NCI-H187 treated with DMSO at 0.1 percent for 48 hours (cell line): ENCODE data around the gene MLX.
A peak's percentile ranks its signal among the peaks of the same experiment; 100 is the strongest.
"Not testable (repeated sequence)": the region's sequence is repeated elsewhere in the genome, so short reads cannot be mapped to it uniquely, and the experiment has no call there.

ENCODE experiments used
- DNase-seq: peaks from one replicate; lab custom pipeline; 2025; lab: John Stamatoyannopoulos, UW

Gene MLX

DNA sequence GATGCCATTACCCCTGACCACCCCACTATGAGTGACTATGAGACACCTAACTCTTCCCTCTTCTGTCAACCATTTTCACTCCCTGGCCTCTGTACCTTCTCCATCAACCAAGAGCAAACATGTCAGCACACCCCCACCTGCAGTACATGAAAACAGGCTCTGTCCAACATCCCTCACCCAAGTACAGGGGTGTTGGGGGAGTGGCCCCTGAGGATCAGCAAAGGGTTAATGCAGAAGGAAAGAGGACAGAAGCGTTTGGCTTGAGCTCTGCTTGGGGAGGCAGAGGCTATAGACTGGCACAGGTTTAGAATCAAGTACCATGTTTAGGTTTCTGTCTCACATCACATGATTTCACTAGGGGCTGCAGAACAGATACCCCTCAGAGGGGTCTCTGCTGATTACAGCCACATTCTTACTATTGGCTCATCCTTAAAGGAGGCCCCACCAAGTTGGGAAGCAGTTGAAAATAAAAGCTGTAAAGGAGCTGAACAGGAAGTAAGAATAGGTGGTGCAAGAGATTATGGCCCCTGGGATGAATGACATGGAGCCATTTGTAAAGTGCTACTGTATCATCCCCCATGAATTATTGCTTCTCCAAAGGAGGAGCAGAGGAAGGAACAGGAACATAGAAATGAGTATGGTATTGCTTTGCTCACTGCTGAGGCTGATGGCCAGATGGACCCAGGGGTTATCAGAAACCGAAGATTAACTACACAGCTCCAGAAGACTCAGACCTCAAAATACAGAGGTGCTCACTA is 13.1 kb downstream of the MLX start:
- DNase-seq, result no peak

DNA sequence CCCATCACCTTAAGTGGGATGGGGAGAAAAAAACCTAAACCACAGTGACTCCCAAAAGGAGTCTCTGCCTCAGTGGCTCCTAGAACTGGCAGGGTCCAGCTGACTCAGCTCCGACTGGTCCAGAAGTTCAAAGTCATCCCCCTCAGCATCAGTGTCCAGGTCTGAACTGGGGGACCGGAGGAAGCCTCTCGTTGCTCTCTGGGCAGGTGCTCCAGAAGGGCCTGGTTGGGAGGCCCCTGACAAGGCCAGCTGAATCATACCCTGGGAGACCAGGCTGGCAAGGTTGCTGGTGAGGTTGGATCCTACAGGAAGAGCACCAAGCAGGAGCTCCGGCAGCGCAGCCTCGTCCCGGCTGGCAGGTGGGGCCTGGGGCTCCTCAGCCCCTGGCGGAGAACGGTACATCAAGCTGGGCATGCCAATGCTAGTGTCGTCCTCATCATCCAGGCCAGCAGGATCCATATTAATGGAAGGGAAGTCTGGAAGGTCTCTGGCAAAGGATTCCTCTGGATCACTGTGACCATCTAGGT is 14.9 kb downstream of the MLX start:
- DNase-seq, result no peak

DNA sequence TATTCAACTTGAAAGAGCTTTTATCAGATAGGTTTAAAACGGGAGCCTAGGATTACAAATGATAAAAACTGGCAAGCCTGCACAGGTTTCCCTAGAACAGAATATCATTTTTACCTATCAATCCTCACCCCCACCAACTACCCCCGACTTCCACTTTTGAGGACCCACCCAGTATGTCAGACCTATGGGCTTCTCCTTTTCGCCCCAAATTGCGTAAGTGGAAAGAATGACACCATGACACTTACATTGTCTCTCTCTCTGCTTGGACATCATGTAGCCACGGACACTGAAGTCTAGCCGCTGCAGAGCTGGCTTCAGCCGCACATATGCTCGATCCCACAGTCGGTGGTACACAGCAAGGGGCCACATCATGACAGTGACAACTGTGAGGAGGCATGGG is 18.0 kb downstream of the MLX start:
- DNase-seq, result no peak

DNA sequence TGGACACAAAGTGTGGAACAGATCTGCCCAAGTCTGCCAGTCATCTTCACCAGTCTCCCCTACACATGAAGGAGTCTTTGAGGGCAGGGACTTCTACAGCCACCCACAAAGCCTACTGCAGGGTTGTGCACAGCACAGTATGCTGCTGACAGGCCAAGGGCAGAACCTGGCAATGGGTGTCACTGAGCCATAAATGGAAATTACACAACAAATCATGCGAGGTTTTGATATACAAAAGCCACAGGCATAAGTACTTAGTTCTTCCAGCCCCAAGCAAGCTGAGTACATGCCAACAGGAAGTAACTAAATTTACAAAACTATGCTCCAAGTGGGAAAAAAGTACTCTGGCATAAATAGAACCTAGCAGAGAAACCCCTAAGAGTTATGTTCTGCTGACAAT is 18.5 kb downstream of the MLX start:
- no peak for DNase-seq

DNA sequence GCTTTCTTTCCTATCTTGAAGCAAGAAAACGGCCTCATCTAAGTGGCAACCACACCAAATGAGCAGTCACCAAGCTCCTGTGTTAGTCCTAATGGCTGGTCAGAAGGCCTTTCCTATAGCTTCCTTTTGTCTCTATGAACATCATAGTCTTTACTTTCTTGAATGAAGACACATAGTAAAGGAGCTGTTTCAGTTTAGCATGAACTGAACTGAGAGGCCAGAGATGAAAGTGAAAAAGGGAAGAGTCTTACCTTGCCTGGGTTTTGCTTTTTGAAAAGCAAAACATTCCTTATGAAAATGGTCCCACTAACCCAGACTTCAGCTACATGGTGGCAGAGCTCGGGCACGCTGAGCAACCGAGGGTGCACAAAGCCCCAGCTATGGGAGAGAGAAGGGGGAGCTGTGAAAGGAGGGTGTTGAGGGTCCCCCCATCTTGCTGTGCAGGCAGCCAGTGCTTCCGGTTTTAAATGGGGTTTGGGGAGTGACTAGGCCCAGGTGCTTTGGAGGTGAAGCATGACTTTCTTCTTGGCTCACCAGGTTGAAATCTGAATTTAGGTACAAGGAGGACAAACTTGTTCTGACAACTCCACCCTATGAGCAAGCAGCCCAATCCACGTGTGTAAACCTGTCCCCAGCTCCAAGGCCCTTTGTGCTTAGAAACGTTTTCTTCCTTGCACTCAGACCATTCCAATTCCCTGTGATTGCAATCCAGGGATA is 19.8 kb downstream of the MLX start:
- DNase-seq, result no peak

DNA sequence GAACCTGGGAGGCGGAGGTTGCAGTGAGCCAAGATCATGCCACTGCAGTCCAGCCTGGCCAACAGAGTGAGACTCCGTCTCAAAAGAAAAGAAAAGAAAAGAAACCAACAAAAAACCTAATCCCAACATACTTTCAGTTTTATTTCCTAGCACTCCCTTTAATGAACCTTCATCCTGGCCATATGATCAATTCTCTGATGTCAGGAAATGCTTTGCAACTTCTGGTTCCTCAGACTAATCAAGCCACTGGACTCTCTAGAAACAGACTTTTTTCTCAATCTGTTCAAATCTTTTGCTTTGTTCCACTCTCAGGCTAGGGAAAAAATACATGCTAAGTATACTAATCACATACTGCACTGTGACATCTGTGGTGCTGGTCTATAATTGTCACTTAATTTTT is 24.0 kb downstream of the MLX start:
- no peak for DNase-seq

DNA sequence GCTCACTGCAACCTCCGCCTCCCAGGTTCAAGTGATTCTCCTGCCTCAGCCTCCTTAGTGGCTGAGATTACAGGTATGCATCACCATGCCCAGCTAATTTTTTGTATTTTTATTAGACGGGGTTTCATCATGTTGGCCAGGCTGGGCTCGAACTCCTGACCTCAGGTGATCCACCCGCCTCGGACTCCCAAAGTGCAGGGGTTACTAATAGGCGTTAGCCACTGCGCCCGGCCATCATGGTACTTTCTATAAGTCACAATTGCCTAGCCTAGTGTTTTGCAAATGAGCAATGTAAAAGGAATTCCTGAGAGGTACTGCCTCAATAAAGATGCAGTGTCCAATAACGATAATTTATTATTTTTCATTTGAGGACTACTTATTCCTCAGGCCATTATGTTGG is 24.5 kb downstream of the MLX start:
- DNase-seq, result no peak

DNA sequence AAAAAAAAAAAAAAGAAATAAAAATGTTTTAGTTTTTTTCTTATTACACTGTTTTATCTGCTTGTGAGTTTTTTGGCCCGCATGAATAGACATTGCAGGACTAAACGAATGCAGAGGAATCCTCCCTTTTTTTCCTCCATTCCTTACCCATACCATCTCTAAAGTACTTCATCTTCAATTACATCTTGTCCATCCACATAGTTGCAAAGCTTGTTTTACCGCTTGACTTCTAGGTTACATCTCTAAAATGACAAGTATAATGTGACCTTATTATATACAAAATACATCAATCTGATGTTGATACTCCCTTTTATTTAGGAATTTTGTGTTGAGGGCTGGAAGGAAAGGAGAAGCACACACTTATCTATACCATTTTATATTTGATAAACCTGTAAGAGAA is 29.5 kb downstream of the MLX start:
- no peak for DNase-seq

DNA sequence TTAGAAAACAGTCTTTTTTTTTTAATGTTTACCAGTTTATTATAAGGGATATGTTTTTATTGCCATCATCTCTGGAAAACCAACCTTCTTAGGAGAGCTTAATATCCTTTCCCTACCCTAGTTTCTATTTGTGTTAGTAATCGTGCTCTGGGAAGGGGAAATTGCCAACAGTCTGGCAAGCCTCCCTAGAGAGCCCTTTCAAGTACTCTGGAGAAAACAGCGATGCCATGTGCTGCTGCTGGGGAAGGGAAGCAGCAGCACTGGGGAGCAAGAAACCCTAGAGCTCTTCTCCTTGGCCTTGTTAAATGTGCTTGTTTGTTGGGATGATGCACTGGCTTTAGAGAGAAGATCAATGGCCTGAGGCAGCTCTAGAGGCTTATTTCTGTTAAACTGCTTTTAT is 32.0 kb downstream of the MLX start:
- no peak for DNase-seq

DNA sequence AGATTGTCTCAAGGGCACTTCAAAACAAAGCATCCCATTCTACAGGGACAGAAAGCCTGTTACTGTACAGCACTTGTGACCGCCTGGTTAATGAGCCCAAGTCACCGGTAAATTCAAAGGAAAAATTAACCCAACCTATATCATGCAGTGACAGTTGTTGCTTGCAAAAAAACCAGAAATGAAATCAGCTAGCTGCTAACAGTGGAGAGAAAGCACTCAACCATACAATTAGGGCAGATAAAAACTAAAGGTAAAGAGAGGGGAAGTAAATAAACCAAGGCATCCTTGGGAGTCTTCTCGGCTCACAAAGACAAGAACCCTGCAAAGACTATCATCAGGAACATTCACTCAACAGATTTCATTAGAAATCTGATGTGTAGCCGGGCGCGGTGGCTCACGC is 36.4 kb downstream of the MLX start:
- DNase-seq, result no peak

DNA sequence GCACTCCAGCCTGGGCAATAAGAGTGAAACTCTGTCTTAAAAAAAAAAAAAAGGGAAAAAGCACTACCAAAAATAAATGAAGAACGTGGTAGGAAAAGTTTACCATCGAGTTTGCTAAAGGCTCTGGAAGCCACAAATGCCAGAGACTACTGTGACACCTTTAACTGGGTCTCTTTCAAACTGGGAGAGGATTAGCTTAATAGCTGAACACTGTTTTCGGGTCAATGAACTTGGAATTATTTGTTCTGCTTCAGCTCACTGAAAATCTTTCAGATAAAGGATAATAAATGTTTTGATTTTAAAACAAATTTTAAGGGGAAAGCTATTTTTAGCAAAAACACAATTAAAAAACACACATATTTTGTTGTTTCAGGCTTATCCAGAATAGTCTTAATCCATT is 40.9 kb downstream of the MLX start:
- no peak for DNase-seq

DNA sequence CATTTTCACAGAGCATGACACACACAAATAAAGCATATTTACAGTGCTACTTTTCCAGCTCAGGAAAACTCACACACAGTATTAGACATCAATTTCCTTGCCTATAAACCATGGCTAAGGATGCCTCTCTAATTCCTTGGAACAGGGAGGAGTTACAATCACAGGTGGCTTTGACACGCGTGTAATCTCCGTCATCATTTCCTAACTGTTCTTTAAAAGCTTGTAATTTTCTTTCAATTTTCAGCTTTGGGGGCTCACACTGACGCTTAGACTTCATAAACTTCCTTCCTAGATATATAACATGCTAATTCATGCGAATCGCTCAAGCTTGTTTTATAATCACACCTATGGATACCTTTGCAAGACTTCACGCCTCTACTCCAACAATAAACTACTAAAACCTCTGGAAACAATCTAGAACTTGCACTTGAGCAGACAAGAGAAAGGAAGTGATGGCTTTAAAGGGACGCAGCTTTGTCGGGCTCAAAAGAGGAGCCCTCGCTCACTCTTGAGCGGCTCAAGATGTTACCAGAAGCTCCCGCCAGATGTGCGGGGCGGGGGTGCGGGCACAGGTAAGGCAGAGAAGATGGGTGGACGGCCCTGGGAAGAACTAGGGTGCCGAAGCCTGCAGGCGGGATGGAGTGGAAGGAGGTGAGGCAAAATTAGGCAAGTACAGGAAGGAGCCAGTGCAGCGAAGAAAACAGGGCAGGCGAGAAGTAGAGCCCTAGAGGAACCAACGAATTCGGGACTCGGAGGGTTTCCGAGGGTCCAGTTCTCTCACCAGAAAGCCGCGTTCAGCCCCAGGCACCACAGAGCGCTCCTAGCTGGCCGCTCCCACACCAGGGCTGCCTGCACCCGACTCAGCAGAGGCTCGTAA is 41.6 kb downstream of the MLX start:
- no peak for DNase-seq

DNA sequence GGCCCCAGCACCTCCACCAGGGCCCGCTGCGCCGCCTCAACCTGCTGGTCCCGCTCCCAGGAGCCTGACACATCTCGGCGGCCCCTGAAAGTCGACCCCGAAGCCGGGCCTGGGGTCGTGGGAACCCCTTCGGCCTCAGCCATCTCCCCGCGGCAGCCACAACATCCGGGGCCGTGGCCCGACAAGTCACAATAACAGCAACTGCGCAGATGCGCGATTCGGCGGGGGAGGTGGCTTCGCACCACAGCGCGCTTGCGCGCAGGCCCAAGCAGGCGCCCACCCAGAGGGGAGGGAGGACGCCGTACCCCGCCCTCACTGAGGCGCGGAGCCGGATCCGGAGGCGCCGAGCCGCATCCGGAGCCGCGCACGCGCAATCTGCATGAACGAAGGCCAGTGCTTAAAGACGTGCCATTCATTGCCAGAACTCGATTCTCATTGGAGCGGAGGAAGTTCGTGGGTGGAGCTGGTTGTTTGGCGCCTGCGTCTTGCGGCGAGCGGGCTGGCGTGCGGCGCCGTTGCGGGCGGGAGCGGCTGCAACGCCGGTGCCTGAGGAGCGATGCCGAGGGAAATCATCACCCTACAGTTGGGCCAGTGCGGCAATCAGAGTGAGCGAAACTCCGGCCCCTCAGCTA is 42.4 kb downstream of the MLX start, which contains the start of the genes RETREG3 and TUBG1:
RETREG3 (minus strand) TSS at position 193 of the 632 bp plus-strand sequence; CDS start at position 143, 50 bp downstream.
TUBG1 (plus strand) TSS at position 502 of the 632 bp plus-strand sequence; CDS start at position 557, 55 bp downstream.
- DNase-seq, result peak; percentile 95

DNA sequence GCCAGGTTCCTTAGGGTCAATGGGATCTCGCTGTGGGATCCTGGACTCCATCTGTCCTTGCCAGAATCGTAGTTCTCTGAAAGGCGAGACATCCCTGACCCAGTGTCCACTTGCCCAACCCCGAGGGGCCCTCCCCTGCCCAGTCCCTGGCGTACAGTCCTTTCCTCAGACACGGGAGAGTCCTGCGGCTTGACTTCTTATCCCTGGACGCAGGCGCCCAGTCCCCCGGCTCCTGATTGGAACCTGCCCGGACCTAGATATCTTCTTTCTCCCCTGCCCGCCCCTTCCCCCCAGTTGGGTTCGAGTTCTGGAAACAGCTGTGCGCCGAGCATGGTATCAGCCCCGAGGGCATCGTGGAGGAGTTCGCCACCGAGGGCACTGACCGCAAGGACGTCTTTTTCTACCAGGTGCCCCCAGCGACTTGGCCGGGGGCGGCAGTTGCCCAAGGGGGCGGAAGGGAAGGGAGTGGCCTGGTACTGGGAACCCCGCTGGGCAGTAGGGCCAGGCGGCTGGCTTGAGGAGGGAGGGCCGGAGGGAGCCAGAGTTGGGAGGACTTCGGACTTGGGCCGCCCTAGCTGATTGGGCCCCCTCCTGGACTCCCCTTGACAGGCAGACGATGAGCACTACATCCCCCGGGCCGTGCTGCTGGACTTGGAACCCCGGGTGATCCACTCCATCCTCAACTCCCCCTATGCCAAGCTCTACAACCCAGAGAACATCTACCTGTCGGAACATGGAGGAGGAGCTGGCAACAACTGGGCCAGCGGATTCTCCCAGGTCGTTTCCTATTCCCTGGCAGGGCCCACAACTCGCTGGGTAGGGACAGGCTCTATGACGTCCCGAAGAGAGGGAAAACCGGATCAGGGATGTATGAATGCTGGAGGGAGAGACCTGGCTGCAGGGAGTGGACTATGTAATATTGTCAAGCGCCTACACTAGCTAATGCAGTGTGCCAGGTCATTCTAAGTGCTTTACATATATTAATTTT is 43.2 kb downstream of the MLX start:
- not testable (repeated sequence) for DNase-seq

DNA sequence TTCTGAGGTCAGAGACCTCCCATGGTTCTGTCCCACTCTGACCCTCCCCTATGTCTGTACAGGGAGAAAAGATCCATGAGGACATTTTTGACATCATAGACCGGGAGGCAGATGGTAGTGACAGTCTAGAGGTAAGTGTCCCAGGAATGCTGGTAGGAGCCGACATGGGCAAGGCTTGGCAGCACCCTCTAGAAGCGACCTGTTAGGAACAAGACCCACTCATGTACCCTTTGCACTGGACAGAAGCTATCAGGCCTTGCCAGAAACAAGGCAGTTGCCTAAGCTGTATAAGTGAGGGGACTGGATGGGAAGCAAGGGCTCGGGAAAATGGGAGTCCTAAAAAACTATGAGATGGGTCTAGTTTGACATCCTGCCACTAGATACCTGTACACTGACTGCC is 45.1 kb downstream of the MLX start:
- no peak for DNase-seq

DNA sequence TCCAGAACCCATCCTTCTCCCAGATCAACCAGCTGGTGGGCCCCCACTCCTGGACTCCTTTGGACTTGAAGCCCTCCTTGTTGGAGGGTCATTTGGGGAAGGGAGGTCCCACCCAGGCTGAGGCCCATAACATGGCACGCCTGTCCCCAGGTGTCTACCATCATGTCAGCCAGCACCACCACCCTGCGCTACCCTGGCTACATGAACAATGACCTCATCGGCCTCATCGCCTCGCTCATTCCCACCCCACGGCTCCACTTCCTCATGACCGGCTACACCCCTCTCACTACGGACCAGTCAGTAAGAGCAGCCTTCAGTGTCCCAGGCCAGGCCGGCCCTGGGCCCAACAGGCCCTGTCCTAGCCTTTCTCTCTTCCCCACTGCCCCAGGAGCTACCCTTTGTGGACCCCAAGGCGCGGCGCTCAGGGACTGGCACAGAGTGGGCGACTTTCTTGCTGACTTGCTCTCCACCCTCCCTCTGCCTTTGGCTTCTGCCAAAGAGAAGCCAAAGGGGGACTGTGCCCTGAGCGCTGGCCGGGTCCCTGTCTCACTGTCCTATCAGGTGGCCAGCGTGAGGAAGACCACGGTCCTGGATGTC is 46.9 kb downstream of the MLX start:
- no peak for DNase-seq

DNA sequence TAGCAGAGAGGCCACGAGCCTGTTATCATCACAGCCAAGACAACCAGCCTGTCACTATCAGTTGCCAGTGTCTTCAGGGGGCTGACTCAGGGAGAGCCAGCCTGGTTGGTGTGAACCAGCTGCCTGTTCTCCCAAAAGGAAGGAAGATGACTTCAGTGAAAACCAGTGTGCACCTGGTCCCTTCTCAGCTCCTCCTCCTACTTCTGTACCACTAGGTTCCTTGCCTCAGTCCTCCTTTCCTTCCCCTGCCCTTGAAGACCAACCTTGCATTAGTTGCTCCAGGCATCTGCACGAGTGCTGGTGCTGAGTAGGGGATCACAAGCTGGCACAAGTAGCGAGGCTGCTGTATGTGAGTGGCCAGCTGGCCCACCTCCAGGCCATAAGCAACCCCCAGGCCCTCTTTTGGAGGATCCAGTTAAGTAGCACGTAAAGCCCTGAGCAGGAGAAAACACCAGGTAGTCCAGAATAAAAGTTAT is 51.1 kb downstream of the MLX start:
- no peak for DNase-seq

DNA sequence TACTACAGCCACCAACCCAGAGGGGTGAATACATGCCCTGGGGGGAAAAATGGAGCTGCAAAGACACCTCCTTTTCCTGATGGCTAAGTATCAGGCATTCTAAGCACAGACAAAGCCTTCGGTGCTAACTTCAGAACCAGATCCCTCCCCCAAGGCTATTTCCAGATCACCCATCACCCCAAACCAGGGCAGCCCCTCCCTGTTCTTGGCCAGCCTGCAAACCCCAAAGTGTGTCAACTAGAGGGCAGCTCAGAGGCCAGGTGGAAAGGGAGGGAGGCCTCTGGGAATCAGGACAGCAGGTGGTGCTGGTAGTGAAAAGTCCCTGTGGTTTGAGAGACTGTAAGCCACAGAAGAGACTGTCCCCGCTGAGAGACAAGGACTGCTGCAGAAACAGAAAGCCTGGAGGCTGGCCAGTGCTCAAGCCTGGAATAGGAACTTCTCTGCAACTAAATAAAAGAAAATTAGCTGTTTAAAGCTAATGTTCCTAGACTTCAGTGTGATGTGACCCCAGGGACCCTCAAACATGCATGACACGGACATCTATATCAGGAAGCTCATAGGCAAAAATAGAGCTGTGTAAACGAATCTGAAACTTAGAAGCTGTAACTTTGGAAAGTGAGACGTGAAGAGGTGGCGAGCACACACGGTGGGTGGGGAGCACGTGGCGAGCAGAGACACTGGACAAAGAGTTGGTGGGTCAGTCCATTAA is 51.7 kb downstream of the MLX start:
- DNase-seq, result peak; percentile 23

DNA sequence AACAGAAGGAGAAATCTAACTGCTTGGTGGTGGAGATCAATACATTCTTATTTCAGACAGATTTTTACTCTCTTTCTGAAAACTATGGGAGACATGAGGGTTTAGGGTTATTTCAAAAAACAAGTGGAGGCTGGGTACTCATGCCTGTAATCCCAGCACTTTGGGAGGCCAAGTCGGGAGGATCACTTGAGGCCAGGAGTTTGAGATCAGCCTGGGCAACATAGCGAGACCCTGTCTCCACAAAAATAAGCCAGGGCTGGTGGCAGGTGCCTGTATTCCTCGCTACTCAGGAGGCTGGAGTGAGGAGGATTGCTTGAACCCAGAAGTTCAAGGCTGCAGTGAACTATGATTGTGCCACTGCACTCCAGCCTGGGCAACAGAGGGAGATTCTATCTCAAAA is 55.1 kb downstream of the MLX start:
- not testable (repeated sequence) for DNase-seq
